Measurements from ENCODE around the gene SELENBP1. TPM values are rescaled to one million over a fixed set of nuclear protein-coding genes. Genes with fewer than 3 reads are reported as not detected.

The SELENBP1 gene
- total and polyA plus RNA-seq, 9 of the 15 experiments (the other 6 are each of a cell fraction or from before 2014, with no cell fraction given) = 25.8 to 81.2 (median 47.1) TPM

- no peak for TF ChIP-seq PBX2 (CRISPR knock-in tag; IDR thresholded peaks at IDR 0.05; ENCODE audit: low read depth)
- TF ChIP-seq PBX2 (tag; conservative IDR thresholded peaks at IDR 0.05; ENCODE audit: low read depth) = no peak
- no peak for TF ChIP-seq BRF1 (IDR thresholded peaks at IDR 0.05; ENCODE audit: borderline replicate concordance, extremely low read depth, insufficient read length)
- no peak for TF ChIP-seq ZNF239 (CRISPR knock-in tag; IDR thresholded peaks at IDR 0.05)
Measured at GRCh38 chr1:151416231-151416630, 43.7 kb upstream of the SELENBP1 start (continued).

GRCh38 chr1:151411884-151412283 is 39.4 kb upstream of the SELENBP1 start:
- no peak for FAIRE-seq
- H3K9me3 ChIP-seq (replicated peaks; ENCODE audit: control insufficient read depth, insufficient read depth, low read depth, low read length) = no peaks in the 10 kb centered on the region
- no TSS peak for BruUV-seq (replicated peaks)
- H3K27me3 ChIP-seq (ENCODE audit: control insufficient read depth in 2 of 2, insufficient read depth in 2 of 2, low read length in 2 of 2) = no peaks in the 10 kb centered on the region
- POLR2A ChIA-PET = interaction anchor here (0.9 to 1.6 kb wide), 5 partner anchors 12 to 131 kb away, joined by 3 to 6 read pairs (median 4); partner anchors contain the start of gene PSMB4
- H3K4me2 ChIP-seq (ENCODE audit: insufficient read depth, low read length) = no peak overlapping the region
- H3K79me2 ChIP-seq (ENCODE audit: control insufficient read depth, insufficient read depth, low read length) = no peaks in the 10 kb centered on the region
- H2AFZ ChIP-seq (ENCODE audit: low read depth, low read length) = no peak overlapping the region
- H3K4me3 ChIP-seq = no peak overlapping the region
- H3K4me1 ChIP-seq (replicated peaks in 1 of 2; ENCODE audit: control insufficient read depth in 2 of 2, insufficient read depth in 2 of 2, low read length in 2 of 2) = no peaks in the 10 kb centered on the region
- H3K9ac ChIP-seq (ENCODE audit: insufficient read depth in 1 of 2, low read depth in 2 of 2, low read length in 2 of 2) = no peak overlapping the region
- intact Hi-C loops (cut with micrococcal nuclease) = no loop called here
- TF ChIP-seq ZNF583 (CRISPR knock-in tag; IDR thresholded peaks at IDR 0.05) (no peak), ZNF140 (CRISPR knock-in tag; IDR thresholded peaks at IDR 0.05) (no peak), TCFL5 (CRISPR knock-in tag; conservative IDR thresholded peaks at IDR 0.05) (no peak), BHLHE40 (IDR thresholded peaks at IDR 0.05; ENCODE audit: low read length) (no peak)
- H3K9me1 ChIP-seq (ENCODE audit: control insufficient read depth, insufficient read depth, low read length) = no peaks in the 10 kb centered on the region
- DNase-seq (ENCODE audit: extremely low read depth in 1 of 4, low spot score in 3 of 4) = no peak
- CTCF ChIA-PET (ENCODE audit: low intra/inter-chr PET ratio) = no interaction called here
- peaks cover 85% of the 10 kb centered on the region for H3K36me3 ChIP-seq (ENCODE audit: control insufficient read depth, insufficient read depth, low read length)
- in situ Hi-C loops (cut with MboI) = no loop called here
- no peak overlapping the region for H3K27ac ChIP-seq (ENCODE audit: extremely low read depth, low read depth, low read length)
- no peaks in the 10 kb centered on the region for H4K20me1 ChIP-seq (replicated peaks; ENCODE audit: control insufficient read depth, insufficient read depth, low read length)
- 96% methylated on average over 2 of the region's 2 CpGs for WGBS (ENCODE audit: insufficient coverage, low coverage, missing lambda C conversion rate)
- no peak for ATAC-seq
